B cell (primary cell): Measurements from ENCODE around the gene CDCA7L. TPM values are rescaled to one million over a fixed set of nuclear protein-coding genes. Genes with fewer than 3 reads are reported as not detected.

Source experiments
- ATAC-seq: fragments of 200-7000 bp; cut with Tn5 transposase; one replicate; pipeline ENCODE4 v1.10.0; 2021; ENCODE audit warnings: low read depth, mild to moderate bottlenecking, moderate number of reproducible peaks, moderate library complexity
- CTCF ChIA-PET: fragments of 350-600 bp; sonication (Branson Sonifier 250); formaldehyde crosslinking; loops from one replicate; lab custom pipeline; 2021; ENCODE audit warnings: antibody characterized with exemption, inconsistent platforms; lab: Charles Lee
- POLR2A ChIA-PET: fragments of 350-600 bp; sonication (Branson Sonifier 250); formaldehyde crosslinking; loops from one replicate; lab custom pipeline; 2021; ENCODE audit warnings: antibody characterized with exemption; lab: Charles Lee
- DNase-seq: peaks from one replicate; pipeline ENCODE4 v3.0.0; 2013
- H2AFZ ChIP-seq: 2 replicates; pipeline ENCODE4 v1.6.1; 2012; ENCODE audit warnings: mild to moderate bottlenecking, low read depth, low read length; ENCODE audit not compliant: insufficient read depth, poor library complexity, severe bottlenecking
- H3K27ac ChIP-seq, 2 donors: 1 replicate in 1 of 2; 2 replicates in 1 of 2; pipeline ENCODE4 v1.5.1; 2012 to 2013; ENCODE audit warnings: low read length in 2 of 2, mild to moderate bottlenecking in 2 of 2, moderate library complexity in 1 of 2
- H3K27me3 ChIP-seq, 4 experiments: fragments of 200-600 bp in 1 of 4; sonication (generic) in 1 of 4; replicated peaks in 1 of 4; 1 replicate in 2 of 4; 2 replicates in 2 of 4; pipeline versions ENCODE4 v1.6.1 to v1.7.0; 2013 to 2016; ENCODE audit warnings: low read length in 3 of 4, mild to moderate bottlenecking in 2 of 4, mixed read lengths in 1 of 4, moderate library complexity in 1 of 4; ENCODE audit not compliant: insufficient read depth in 4 of 4, control insufficient read depth in 3 of 4; ENCODE audit errors: control extremely low read depth in 1 of 4
- H3K36me3 ChIP-seq, 2 experiments: replicated peaks in 1 of 2; 1 replicate in 1 of 2; 2 replicates in 1 of 2; pipeline versions ENCODE4 v1.6.1 to v1.7.1; 2013; ENCODE audit warnings: low read length in 1 of 2; ENCODE audit not compliant: insufficient read depth in 2 of 2, control insufficient read depth in 1 of 2; ENCODE audit errors: control extremely low read depth in 1 of 2, extremely low read depth in 1 of 2
- H3K4me1 ChIP-seq, 2 donors: fragments of 200-600 bp in 1 of 2; sonication (generic) in 1 of 2; 1 replicate in 1 of 2; 2 replicates in 1 of 2; pipeline versions ENCODE4 v1.5.1 to v1.6.1; 2013 to 2017; ENCODE audit warnings: low read length in 2 of 2; ENCODE audit not compliant: control insufficient read depth in 2 of 2, insufficient read depth in 2 of 2
- H3K4me2 ChIP-seq: replicated peaks from 2 replicates; pipeline ENCODE3; 2012; ENCODE audit warnings: mild to moderate bottlenecking, low read depth, low read length; ENCODE audit not compliant: poor library complexity, severe bottlenecking
- H3K4me3 ChIP-seq, 5 experiments: fragments of 200-600 bp in 1 of 5; sonication (generic) in 1 of 5; 1 replicate in 3 of 5; 2 replicates in 2 of 5; pipeline versions ENCODE4 v1.5.1 to v1.7.0; 2011 to 2016; ENCODE audit warnings: low read length in 4 of 5, mild to moderate bottlenecking in 4 of 5, low read depth in 2 of 5, control low read depth in 1 of 5, moderate library complexity in 1 of 5; ENCODE audit not compliant: insufficient read depth in 1 of 5; ENCODE audit errors: control extremely low read depth in 1 of 5, extremely low read depth in 1 of 5
- H3K79me2 ChIP-seq: fragments of 200-600 bp; sonication (generic); one replicate; pipeline ENCODE4 v1.6.0; 2016; ENCODE audit warnings: low read length; ENCODE audit not compliant: control insufficient read depth, insufficient read depth
- H3K9ac ChIP-seq: fragments of 200-600 bp; sonication (generic); 2 replicates; pipeline ENCODE4 v1.6.1; 2017; ENCODE audit warnings: mild to moderate bottlenecking, low read length, moderate library complexity
- H3K9me3 ChIP-seq, 3 donors: one replicate each; pipeline versions ENCODE4 v1.6.1 to v1.7.1; 2013; ENCODE audit warnings: low read length in 2 of 3; ENCODE audit not compliant: control insufficient read depth in 2 of 3, insufficient read depth in 1 of 3; ENCODE audit errors: control extremely low read depth in 1 of 3
- H4K20me1 ChIP-seq: 2 replicates; pipeline ENCODE4 v1.6.0; 2012; ENCODE audit warnings: mild to moderate bottlenecking, low read length; ENCODE audit not compliant: insufficient read depth, control insufficient read depth, poor library complexity, severe bottlenecking
- H3K27ac Mint-ChIP-seq: one replicate; pipeline ENCODE4 v1.8.0; 2021; ENCODE audit warnings: mixed read lengths
- H3K27me3 Mint-ChIP-seq: one replicate; pipeline ENCODE4 v1.8.0; 2021; ENCODE audit warnings: mixed read lengths
- H3K4me1 Mint-ChIP-seq: one replicate; pipeline ENCODE4 v1.8.0; 2021; ENCODE audit warnings: mixed read lengths
- H3K4me3 Mint-ChIP-seq: one replicate; pipeline ENCODE4 v1.8.0; 2021; ENCODE audit warnings: mixed read lengths
- H3K9me3 Mint-ChIP-seq: one replicate; pipeline ENCODE4 v1.8.0; 2022; ENCODE audit warnings: mixed read lengths; ENCODE audit not compliant: insufficient read depth
- EZH2 ChIP-seq: IDR thresholded peaks from 2 replicates; pipeline ENCODE4 v1.6.1; 2012; ENCODE audit warnings: borderline replicate concordance, low read depth, mild to moderate bottlenecking, moderate library complexity, low read length; ENCODE audit not compliant: insufficient read depth, poor library complexity, severe bottlenecking
- WGBS: methylation state at CpG from one replicate; pipeline ENCODE4 v1.1.5; 2013; ENCODE audit warnings: missing lambda C conversion rate; ENCODE audit not compliant: insufficient coverage; 5-methylcytosine and 5-hydroxymethylcytosine counted together
- intact Hi-C: fragments of 100-400 bp; cut with micrococcal nuclease; formaldehyde crosslinking; loops from one replicate; pipeline ENCODE4 v1.10.0; 2022
- polyA plus RNA-seq: library from polyadenylated mRNA; depleted of rRNA; stranded (reverse); fragments of >200 nt; gene quantifications from 2 replicates; pipeline ENCODE4 v1.2.3, GENCODE V29; 2012
- total RNA-seq, 2 donors: library from RNA; stranded (reverse); fragments of 120-200 nt in 1 of 2; gene quantifications; 1 replicate in 1 of 2; 2 replicates in 1 of 2; pipeline versions ENCODE4 v1.2.3 to v1.2.4, GENCODE V29; 2013 to 2022
- TF ChIP-seq, protein P1 (sequence below): fragments of 200-600 bp; IDR thresholded peaks from one replicate; pipeline ENCODE4 v1.8.0; 2022; ENCODE audit warnings: antibody characterized with exemption, mild to moderate bottlenecking

CDCA7L gene
- total and polyA plus RNA-seq, 2 donors (not counting 1 experiment from before 2014, with no cell fraction given) = 84.0 to 129 TPM

DNA sequence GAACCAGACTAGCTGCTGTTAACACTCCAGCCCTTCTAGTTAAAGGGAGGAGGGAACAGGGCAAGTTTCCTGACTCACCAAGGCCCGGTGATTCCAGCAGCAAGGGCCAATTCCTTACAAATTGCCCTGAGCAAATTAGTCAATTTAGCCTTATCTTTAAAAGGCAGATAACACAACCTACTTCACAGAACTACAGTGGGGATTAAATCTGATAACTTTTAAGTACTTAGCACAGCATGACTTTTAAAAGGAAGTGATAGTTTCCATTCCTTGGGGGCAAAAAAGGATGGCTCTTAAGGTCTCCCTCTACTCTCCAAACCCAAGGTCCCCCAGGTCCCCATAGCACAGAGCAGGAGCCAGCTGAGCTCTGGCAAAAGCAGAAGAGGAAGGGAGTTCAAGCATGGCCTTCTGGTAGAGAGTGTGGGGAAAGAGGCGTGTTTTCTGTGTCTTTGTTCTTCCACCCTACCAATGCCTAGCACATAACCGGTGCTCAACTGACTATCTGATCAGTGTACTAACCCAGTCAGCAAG lies 4.0 kb downstream of the CDCA7L start:
- H3K9me3 Mint-ChIP-seq = no peaks in the 10 kb centered on the region
- Histone ChIP-seq H3K4me3 (peak overlapping the region in 3 of 5 experiments; percentile 16 to 48 (median 34)), H3K9me3 (no peaks in the 10 kb centered on the region), H2AFZ (no peak overlapping the region), H3K27ac (peak overlapping the region; percentile 60 to 86), H3K27me3 (no peaks in the 10 kb centered on the region), H4K20me1 (no peaks in the 10 kb centered on the region), H3K4me1 (peaks cover 78 to 82% of the 10 kb centered on the region in 2 donors), H3K79me2 (peaks cover 76% of the 10 kb centered on the region), H3K36me3 (peaks cover 4 to 26% of the 10 kb centered on the region in 2 experiments), H3K4me2 (peak overlapping the region; percentile 95), H3K9ac (peak overlapping the region; percentile 40)
- peak; percentile 74 for DNase-seq
- H3K27ac Mint-ChIP-seq = peak overlapping the region; percentile 71
- intact Hi-C loops = loop anchor here (2.0 to 10.0 kb wide), 3 partner anchors 17 to 1073 kb away; partner anchors contain the start of gene HYCC1
- peak overlapping the region; percentile 78 for H3K4me3 Mint-ChIP-seq
- POLR2A ChIA-PET = interaction anchor here (0.6 to 1.2 kb wide), 2 partner anchors 16 to 29 kb away, joined by 3 read pairs; no protein-coding TSS in a partner anchor
- WGBS = 10% methylated on average over 2 of the region's 3 CpGs
- H3K4me1 Mint-ChIP-seq = peaks cover 77% of the 10 kb centered on the region
- no peaks in the 10 kb centered on the region for H3K27me3 Mint-ChIP-seq
- TF ChIP-seq, protein P1, sequence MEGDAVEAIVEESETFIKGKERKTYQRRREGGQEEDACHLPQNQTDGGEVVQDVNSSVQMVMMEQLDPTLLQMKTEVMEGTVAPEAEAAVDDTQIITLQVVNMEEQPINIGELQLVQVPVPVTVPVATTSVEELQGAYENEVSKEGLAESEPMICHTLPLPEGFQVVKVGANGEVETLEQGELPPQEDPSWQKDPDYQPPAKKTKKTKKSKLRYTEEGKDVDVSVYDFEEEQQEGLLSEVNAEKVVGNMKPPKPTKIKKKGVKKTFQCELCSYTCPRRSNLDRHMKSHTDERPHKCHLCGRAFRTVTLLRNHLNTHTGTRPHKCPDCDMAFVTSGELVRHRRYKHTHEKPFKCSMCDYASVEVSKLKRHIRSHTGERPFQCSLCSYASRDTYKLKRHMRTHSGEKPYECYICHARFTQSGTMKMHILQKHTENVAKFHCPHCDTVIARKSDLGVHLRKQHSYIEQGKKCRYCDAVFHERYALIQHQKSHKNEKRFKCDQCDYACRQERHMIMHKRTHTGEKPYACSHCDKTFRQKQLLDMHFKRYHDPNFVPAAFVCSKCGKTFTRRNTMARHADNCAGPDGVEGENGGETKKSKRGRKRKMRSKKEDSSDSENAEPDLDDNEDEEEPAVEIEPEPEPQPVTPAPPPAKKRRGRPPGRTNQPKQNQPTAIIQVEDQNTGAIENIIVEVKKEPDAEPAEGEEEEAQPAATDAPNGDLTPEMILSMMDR = no peak
- TF ChIP-seq EZH2 = no peak
- peak; percentile 32 for ATAC-seq
- CTCF ChIA-PET = interaction anchor here (0.8 to 2.3 kb wide), 3 partner anchors 11 to 59 kb away, joined by 3 to 8 read pairs (median 4); no protein-coding TSS in a partner anchor

DNA sequence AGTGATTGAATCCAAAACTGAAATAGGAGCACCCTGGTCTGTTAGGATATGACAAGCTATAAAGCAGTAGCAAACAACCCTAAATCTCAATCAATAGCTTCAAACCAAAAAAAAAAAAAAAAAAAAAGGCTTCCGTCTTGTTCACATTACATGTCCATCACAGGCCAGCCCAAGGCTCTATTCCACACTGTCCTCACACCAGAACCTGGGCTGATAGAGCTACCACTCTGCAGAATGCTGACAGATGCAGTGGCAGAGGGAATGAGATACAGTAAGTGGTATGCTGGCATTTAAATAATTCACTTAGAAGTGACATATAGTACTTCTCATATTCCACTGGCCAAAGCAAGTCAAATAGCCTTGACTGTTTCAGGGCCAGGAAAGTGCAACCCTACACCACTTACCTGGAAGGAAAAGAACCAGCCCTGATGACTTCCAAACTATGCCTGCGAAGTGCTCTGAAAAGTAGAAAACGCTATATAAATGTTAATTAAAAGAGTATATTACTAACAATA lies 5.8 kb downstream of the CDCA7L start:
- H3K27ac ChIP-seq = peak overlapping the region; percentile 60 to 86
- peak overlapping the region; percentile 19 for H3K9ac ChIP-seq
- TF ChIP-seq, protein P1 = no peak
- TF ChIP-seq EZH2 = no peak
- Mint-ChIP-seq H3K27ac (peak overlapping the region; percentile 62), H3K4me1 (peaks cover 85% of the 10 kb centered on the region), H3K9me3 (no peaks in the 10 kb centered on the region), H3K27me3 (no peaks in the 10 kb centered on the region), H3K4me3 (peak overlapping the region; percentile 46)
- ChIA-PET POLR2A (interaction anchor here (0.6 kb wide), 2 partner anchors 41 to 878 kb away, joined by 3 to 5 read pairs; no protein-coding TSS in a partner anchor), CTCF (interaction anchor here (1.4 kb wide), 1 partner anchor 16 kb away, joined by 3 read pairs; no protein-coding TSS in a partner anchor)
- H2AFZ ChIP-seq = no peak overlapping the region
- H3K4me3 ChIP-seq = no peak overlapping the region
- intact Hi-C loops = loop anchor here (1.0 to 10.0 kb wide), 4 partner anchors 15 to 1075 kb away; partner anchors contain the start of gene HYCC1
- no CpG with 5 or more reads among the region's 3 CpGs for WGBS
- no peaks in the 10 kb centered on the region for H4K20me1 ChIP-seq
- peaks cover 94% of the 10 kb centered on the region for H3K79me2 ChIP-seq
- peaks cover 72 to 90% of the 10 kb centered on the region in 2 donors for H3K4me1 ChIP-seq
- no peak for ATAC-seq
- no peaks in the 10 kb centered on the region for H3K27me3 ChIP-seq
- H3K9me3 ChIP-seq = peaks cover 0 to 6% (median 3%) of the 10 kb centered on the region in 3 donors
- peaks cover 6 to 28% of the 10 kb centered on the region in 2 experiments for H3K36me3 ChIP-seq
- no peak for DNase-seq
- H3K4me2 ChIP-seq = peak overlapping the region; percentile 95
